Gastroesophageal sphincter (tissue), 3 donors: ENCODE results near the gene PLEKHA1.

Experiments
- CTCF ChIP-seq, 4 experiments: fragments of 200-600 bp in 2 of 4; fragments of 450-650 bp in 2 of 4; sonication (generic) in 1 of 4; IDR thresholded peaks; one replicate each; pipeline ENCODE4 v1.5.1; 2017 to 2019; ENCODE audit warnings: antibody characterized with exemption in 4 of 4, mild to moderate bottlenecking in 2 of 4, moderate library complexity in 2 of 4
- EP300 ChIP-seq: sonication (generic); formaldehyde crosslinking; IDR thresholded peaks from one replicate; pipeline ENCODE4 v1.6.1; 2017; ENCODE audit warnings: antibody characterized with exemption, mild to moderate bottlenecking
- POLR2A ChIP-seq, 2 donors: fragments of 450-650 bp; IDR thresholded peaks; one replicate each; pipeline ENCODE4 v1.6.1; 2017; ENCODE audit warnings: antibody characterized with exemption in 2 of 2, mild to moderate bottlenecking in 2 of 2, moderate library complexity in 1 of 2
- POLR2AphosphoS5 ChIP-seq: sonication (generic); formaldehyde crosslinking; IDR thresholded peaks from one replicate; pipeline ENCODE4 v1.6.1; 2017; ENCODE audit warnings: antibody characterized with exemption

- TF ChIP-seq CTCF (IDR thresholded peaks at IDR 0.05): no peak
- TF ChIP-seq POLR2AphosphoS5: no peak
- no peak for TF ChIP-seq EP300
- no peak for TF ChIP-seq POLR2A (IDR thresholded peaks at IDR 0.05)
Measured at GRCh38 chr10:122471531-122472177, 97.1 kb downstream of the PLEKHA1 start.
